AG09309 (cell line): ENCODE results near the gene BTNL3.

Experiments
- DNase-seq: peaks from one replicate; pipeline ENCODE4 v3.0.0-alpha.2; 2010; ENCODE audit warnings: low read depth
- H3K4me3 ChIP-seq: 2 replicates; pipeline ENCODE4 v1.5.1; 2011; ENCODE audit warnings: mild to moderate bottlenecking, low read depth, low read length, moderate library complexity; ENCODE audit not compliant: control insufficient read depth
- TF ChIP-seq, protein P1 (sequence below): IDR thresholded peaks from 2 replicates; pipeline ENCODE4 v1.5.1; 2011; ENCODE audit warnings: mild to moderate bottlenecking, low read depth, low read length, inconsistent platforms; ENCODE audit not compliant: insufficient read depth, control insufficient read depth; ENCODE audit errors: missing control alignments

BTNL3 gene

GRCh38 chr5:181054138-181054537 is 65.5 kb downstream of the BTNL3 start:
- no peak overlapping the region for H3K4me3 ChIP-seq
- no peak for DNase-seq
- TF ChIP-seq, protein P1, sequence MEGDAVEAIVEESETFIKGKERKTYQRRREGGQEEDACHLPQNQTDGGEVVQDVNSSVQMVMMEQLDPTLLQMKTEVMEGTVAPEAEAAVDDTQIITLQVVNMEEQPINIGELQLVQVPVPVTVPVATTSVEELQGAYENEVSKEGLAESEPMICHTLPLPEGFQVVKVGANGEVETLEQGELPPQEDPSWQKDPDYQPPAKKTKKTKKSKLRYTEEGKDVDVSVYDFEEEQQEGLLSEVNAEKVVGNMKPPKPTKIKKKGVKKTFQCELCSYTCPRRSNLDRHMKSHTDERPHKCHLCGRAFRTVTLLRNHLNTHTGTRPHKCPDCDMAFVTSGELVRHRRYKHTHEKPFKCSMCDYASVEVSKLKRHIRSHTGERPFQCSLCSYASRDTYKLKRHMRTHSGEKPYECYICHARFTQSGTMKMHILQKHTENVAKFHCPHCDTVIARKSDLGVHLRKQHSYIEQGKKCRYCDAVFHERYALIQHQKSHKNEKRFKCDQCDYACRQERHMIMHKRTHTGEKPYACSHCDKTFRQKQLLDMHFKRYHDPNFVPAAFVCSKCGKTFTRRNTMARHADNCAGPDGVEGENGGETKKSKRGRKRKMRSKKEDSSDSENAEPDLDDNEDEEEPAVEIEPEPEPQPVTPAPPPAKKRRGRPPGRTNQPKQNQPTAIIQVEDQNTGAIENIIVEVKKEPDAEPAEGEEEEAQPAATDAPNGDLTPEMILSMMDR: no peak

GRCh38 chr5:181054871-181055459 is 66.3 kb downstream of the BTNL3 start:
- TF ChIP-seq, protein P1: no peak
- no peak overlapping the region for H3K4me3 ChIP-seq
- no peak for DNase-seq
